Measurements from ENCODE around the gene OR8A1.

GRCh38 chr11:124536520-124536919 lies 33.3 kb upstream of the OR8A1 start:
- TF ChIP-seq CTCF (IDR thresholded peaks at IDR 0.05; ENCODE audit: low read depth, low read length, missing input control) (no peak), REST (IDR thresholded peaks at IDR 0.05) (no peak), TAF1 (conservative IDR thresholded peaks at IDR 0.05) (no peak), YY1 (IDR thresholded peaks at IDR 0.05) (no peak), EGR1 (IDR thresholded peaks at IDR 0.05; ENCODE audit: low read depth in 2 of 2) (no peak), MAX (IDR thresholded peaks at IDR 0.05) (no peak), ZBTB33 (IDR thresholded peaks at IDR 0.05) (no peak), RXRA (IDR thresholded peaks at IDR 0.05) (no peak), GABPA (IDR thresholded peaks at IDR 0.05 in 1 of 2, conservative IDR thresholded peaks at IDR 0.05 in 1 of 2) (no peak)
